Measurements from ENCODE around the gene NXPE1.
"Not testable (repeated sequence)": the region's sequence is repeated elsewhere in the genome, so short reads cannot be mapped to it uniquely, and the experiment has no call there.

Gene NXPE1

DNA sequence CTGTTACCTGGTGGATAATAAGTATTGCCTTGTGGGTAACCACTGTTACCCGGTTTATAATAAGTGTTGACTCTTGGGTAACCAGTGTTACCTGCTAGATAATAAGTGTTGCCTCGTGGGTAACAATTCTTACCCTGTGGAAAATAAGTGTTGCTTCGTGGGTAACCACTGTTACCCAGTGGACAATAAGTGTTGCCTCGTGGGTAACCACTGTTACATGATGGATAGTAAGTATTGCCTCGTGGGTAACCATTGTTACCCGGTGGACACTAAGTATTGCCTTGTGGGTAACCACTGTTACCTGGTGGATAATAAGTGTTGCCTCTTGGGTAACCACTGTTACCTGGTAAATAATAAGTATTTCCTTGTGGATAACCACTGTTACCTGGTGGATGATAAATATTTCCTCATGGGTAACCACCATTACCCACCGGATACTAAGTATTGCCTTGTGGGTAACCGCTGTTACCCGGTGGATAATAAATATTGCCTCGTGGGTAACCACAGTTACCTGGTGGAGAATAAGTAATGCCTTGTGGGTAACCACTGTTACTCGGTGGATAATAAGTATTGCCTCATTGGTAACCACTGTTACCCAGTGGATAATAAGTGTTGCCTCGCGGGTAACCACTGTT lies 44.6 kb upstream of the NXPE1 start:
- no peak for DNase-seq (ENCODE audit: low read depth in 1 of 2, low spot score in 1 of 2)
- no peaks in the 10 kb centered on the region for H3K27me3 ChIP-seq (ENCODE audit: insufficient read depth, poor library complexity, severe bottlenecking)
- H3K4me3 ChIP-seq (replicated peaks; ENCODE audit: insufficient read depth, low read length): no peak overlapping the region
- TF ChIP-seq, protein P1, sequence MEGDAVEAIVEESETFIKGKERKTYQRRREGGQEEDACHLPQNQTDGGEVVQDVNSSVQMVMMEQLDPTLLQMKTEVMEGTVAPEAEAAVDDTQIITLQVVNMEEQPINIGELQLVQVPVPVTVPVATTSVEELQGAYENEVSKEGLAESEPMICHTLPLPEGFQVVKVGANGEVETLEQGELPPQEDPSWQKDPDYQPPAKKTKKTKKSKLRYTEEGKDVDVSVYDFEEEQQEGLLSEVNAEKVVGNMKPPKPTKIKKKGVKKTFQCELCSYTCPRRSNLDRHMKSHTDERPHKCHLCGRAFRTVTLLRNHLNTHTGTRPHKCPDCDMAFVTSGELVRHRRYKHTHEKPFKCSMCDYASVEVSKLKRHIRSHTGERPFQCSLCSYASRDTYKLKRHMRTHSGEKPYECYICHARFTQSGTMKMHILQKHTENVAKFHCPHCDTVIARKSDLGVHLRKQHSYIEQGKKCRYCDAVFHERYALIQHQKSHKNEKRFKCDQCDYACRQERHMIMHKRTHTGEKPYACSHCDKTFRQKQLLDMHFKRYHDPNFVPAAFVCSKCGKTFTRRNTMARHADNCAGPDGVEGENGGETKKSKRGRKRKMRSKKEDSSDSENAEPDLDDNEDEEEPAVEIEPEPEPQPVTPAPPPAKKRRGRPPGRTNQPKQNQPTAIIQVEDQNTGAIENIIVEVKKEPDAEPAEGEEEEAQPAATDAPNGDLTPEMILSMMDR (IDR thresholded peaks at IDR 0.05; ENCODE audit: insufficient read depth, low read length): no peak
- TF ChIP-seq GABPA (IDR thresholded peaks at IDR 0.05; ENCODE audit: low read depth): no peak
- no peak for TF ChIP-seq SPI1 (IDR thresholded peaks at IDR 0.05; ENCODE audit: borderline replicate concordance, low read depth)
- TF ChIP-seq REST (IDR thresholded peaks at IDR 0.05; ENCODE audit: insufficient replicate concordance, low read depth): no peak
- TF ChIP-seq POLR2AphosphoS5 (IDR thresholded peaks at IDR 0.05; ENCODE audit: low read depth): no peak
- no peak overlapping the region for H3K27ac ChIP-seq (replicated peaks)

DNA sequence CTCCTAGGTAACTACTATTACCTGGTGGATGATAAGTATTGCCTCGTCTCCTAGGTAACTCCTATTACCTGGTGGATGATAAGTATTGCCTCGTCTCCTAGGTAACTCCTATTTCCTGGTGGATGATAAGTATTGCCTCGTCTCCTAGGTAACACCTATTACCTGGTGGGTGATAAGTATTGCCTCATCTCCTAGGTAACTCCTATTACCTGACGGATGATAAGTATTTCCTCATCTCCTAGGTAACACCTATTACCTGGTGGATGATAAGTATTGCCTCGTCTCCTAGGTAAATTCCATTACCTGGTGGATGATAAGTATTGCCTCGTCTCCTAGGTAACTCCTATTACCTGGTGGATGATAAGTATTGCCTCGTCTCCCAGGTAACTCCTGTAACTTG lies 43.5 kb upstream of the NXPE1 start:
- H3K27me3 ChIP-seq (ENCODE audit: insufficient read depth, poor library complexity, severe bottlenecking); H3K27ac ChIP-seq (replicated peaks); H3K4me3 ChIP-seq (replicated peaks; ENCODE audit: insufficient read depth, low read length); DNase-seq (ENCODE audit: low read depth in 1 of 2, low spot score in 1 of 2): not testable (repeated sequence)

DNA sequence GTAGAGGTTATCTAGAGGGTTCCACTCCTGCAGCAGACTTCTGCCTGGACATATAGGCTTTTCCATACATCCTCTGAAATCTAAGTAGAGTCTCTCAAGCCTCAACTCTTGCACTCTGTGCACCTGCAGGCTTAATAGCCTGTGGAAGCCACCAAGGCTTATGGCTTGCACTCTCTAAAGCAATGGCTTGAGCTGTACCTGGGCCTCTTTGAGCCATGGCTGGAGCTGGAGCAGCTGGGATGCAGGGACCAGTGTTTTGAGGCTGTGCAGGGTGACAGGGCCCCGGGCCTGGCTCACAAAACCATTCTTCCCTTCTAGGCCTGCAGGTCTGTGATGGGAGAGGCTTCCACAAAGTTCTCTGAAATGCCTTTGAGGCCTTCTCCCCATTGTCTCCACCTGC lies 38.8 kb upstream of the NXPE1 start:
- H3K27me3 ChIP-seq (ENCODE audit: insufficient read depth, poor library complexity, severe bottlenecking): no peaks in the 10 kb centered on the region
- no peak overlapping the region for H3K27ac ChIP-seq (replicated peaks)
- no peak for TF ChIP-seq POLR2AphosphoS5 (IDR thresholded peaks at IDR 0.05; ENCODE audit: low read depth)
- TF ChIP-seq, protein P1 (IDR thresholded peaks at IDR 0.05; ENCODE audit: insufficient read depth, low read length): no peak
- TF ChIP-seq REST (IDR thresholded peaks at IDR 0.05; ENCODE audit: insufficient replicate concordance, low read depth): no peak
- no peak for TF ChIP-seq GABPA (IDR thresholded peaks at IDR 0.05; ENCODE audit: low read depth)
- no peak for TF ChIP-seq SPI1 (IDR thresholded peaks at IDR 0.05; ENCODE audit: borderline replicate concordance, low read depth)

GRCh38 chr11:114596175-114596919 lies 36.7 kb upstream of the NXPE1 start:
- Histone ChIP-seq H3K27me3 (ENCODE audit: insufficient read depth, poor library complexity, severe bottlenecking) (no peaks in the 10 kb centered on the region), H3K4me3 (replicated peaks; ENCODE audit: insufficient read depth, low read length) (no peak overlapping the region), H3K27ac (replicated peaks) (no peak overlapping the region)
- no peak for TF ChIP-seq REST (IDR thresholded peaks at IDR 0.05; ENCODE audit: insufficient replicate concordance, low read depth)
- no peak for TF ChIP-seq POLR2AphosphoS5 (IDR thresholded peaks at IDR 0.05; ENCODE audit: low read depth)
- TF ChIP-seq SPI1 (IDR thresholded peaks at IDR 0.05; ENCODE audit: borderline replicate concordance, low read depth): no peak
- TF ChIP-seq, protein P1 (IDR thresholded peaks at IDR 0.05; ENCODE audit: insufficient read depth, low read length): no peak
- no peak for TF ChIP-seq GABPA (IDR thresholded peaks at IDR 0.05; ENCODE audit: low read depth)
- no peak for DNase-seq (ENCODE audit: low read depth in 1 of 2, low spot score in 1 of 2)

More for the DNA sequence above, 38.8 kb upstream of the NXPE1 start:
- H3K4me3 ChIP-seq (replicated peaks; ENCODE audit: insufficient read depth, low read length): no peak overlapping the region
- DNase-seq (ENCODE audit: low read depth in 1 of 2, low spot score in 1 of 2): no peak

Measured in HL-60 (cell line).